SK-N-SH (cell line): Measurements from ENCODE around the gene TRIM9. TPM values are rescaled to one million over a fixed set of nuclear protein-coding genes. Genes with fewer than 3 reads are reported as not detected.

Source experiments
- CTCF ChIA-PET: fragments of 300-600, 350-600 bp; formaldehyde crosslinking; extraction: SDS; loops from one replicate; lab custom pipeline; 2021; lab: Yijun Ruan, JAX
- POLR2A ChIA-PET: fragments of 350-600 bp; sonication (Branson Sonifier 250); formaldehyde crosslinking; extraction: SDS; loops from one replicate; lab custom pipeline; 2020; ENCODE audit warnings: antibody characterized with exemption, inconsistent platforms; lab: Yijun Ruan, JAX
- DNase-seq: peaks from one replicate; pipeline ENCODE4 v3.0.0; 2012
- H2AFZ ChIP-seq: fragments of 200-600 bp; sonication (generic); 2 replicates; pipeline ENCODE4 v1.8.1; 2016; ENCODE audit warnings: antibody characterized with exemption, mild to moderate bottlenecking, low read depth
- H3F3A ChIP-seq: fragments of 200-600 bp; sonication (generic); replicated peaks from 2 replicates; pipeline ENCODE3; 2016; ENCODE audit warnings: antibody characterized with exemption, mild to moderate bottlenecking; ENCODE audit not compliant: insufficient read depth
- H3K27ac ChIP-seq, 2 experiments: fragments of 200-500 bp in 1 of 2; fragments of 200-600 bp in 1 of 2; sonication (Bioruptor generic) in 1 of 2; sonication (generic), shearing (Covaris generic) in 1 of 2; 2 replicates each; pipeline versions ENCODE4 v1.5.1 to v1.6.1; 2014 to 2016; ENCODE audit warnings: low read depth in 2 of 2, inconsistent platforms in 1 of 2, low read length in 1 of 2, mild to moderate bottlenecking in 1 of 2, mixed read lengths in 1 of 2
- H3K27me3 ChIP-seq: fragments of 200-600 bp; sonication (generic), shearing (Covaris generic); 2 replicates; pipeline ENCODE4 v1.6.1; 2016; ENCODE audit warnings: mixed run types; ENCODE audit not compliant: insufficient read depth
- H3K36me3 ChIP-seq, 2 experiments: fragments of 200-500 bp in 1 of 2; fragments of 200-600 bp in 1 of 2; sonication (Bioruptor generic) in 1 of 2; sonication (generic) in 1 of 2; replicated peaks in 1 of 2; 2 replicates each; pipeline versions ENCODE3 to v1.5.1; 2014 to 2016; ENCODE audit warnings: low read length in 1 of 2, mild to moderate bottlenecking in 1 of 2; ENCODE audit not compliant: insufficient read depth in 2 of 2, control insufficient read depth in 1 of 2
- H3K4me1 ChIP-seq, 2 experiments: fragments of 200-500 bp in 1 of 2; fragments of 200-600 bp in 1 of 2; sonication (Bioruptor generic) in 1 of 2; sonication (generic), shearing (Covaris generic) in 1 of 2; 2 replicates each; pipeline versions ENCODE4 v1.5.1 to v1.6.1; 2014 to 2016; ENCODE audit warnings: low read depth in 1 of 2, low read length in 1 of 2, mixed run types in 1 of 2; ENCODE audit not compliant: insufficient read depth in 2 of 2, control insufficient read depth in 1 of 2
- H3K4me2 ChIP-seq: fragments of 200-600 bp; sonication (generic), shearing (Covaris generic); 2 replicates; pipeline ENCODE4 v1.6.1; 2017; ENCODE audit warnings: mixed run types
- H3K4me3 ChIP-seq, 2 experiments: fragments of 200-500 bp in 1 of 2; fragments of 200-600 bp in 1 of 2; sonication (Bioruptor generic) in 1 of 2; sonication (generic), shearing (Covaris generic) in 1 of 2; 2 replicates each; pipeline versions ENCODE4 v1.5.1 to v1.8.1; 2014 to 2016; ENCODE audit warnings: low read depth in 2 of 2, inconsistent platforms in 1 of 2, low read length in 1 of 2, mild to moderate bottlenecking in 1 of 2, mixed read lengths in 1 of 2, moderate library complexity in 1 of 2
- H3K79me2 ChIP-seq: fragments of 200-600 bp; sonication (generic); 2 replicates; pipeline ENCODE4 v1.8.1; 2017; ENCODE audit warnings: mild to moderate bottlenecking; ENCODE audit not compliant: insufficient read depth
- H3K9ac ChIP-seq: fragments of 200-600 bp; sonication (generic); 2 replicates; pipeline ENCODE4 v1.6.1; 2017; ENCODE audit warnings: mixed run types
- H3K9me2 ChIP-seq: fragments of 200-600 bp; sonication (generic); 2 replicates; pipeline ENCODE4 v1.6.1; 2017; ENCODE audit warnings: mixed run types
- H3K9me3 ChIP-seq: fragments of 200-600 bp; sonication (generic); 2 replicates; pipeline ENCODE4 v1.6.1; 2017; ENCODE audit warnings: mixed run types, mild to moderate bottlenecking, moderate library complexity
- H4K20me1 ChIP-seq: fragments of 200-600 bp; sonication (generic); 2 replicates; pipeline ENCODE4 v1.6.1; 2017; ENCODE audit warnings: mild to moderate bottlenecking, mixed run types; ENCODE audit not compliant: insufficient read depth
- ELF1 ChIP-seq: IDR thresholded peaks from 2 replicates; pipeline ENCODE4 v1.4.0; 2012
- FOXJ3 ChIP-seq: sonication (generic); formaldehyde crosslinking; IDR thresholded peaks from 2 replicates; pipeline ENCODE4 v1.5.1; 2020; ENCODE audit warnings: mild to moderate bottlenecking, missing genetic modification reagents
- FOXM1 ChIP-seq: IDR thresholded peaks from 2 replicates; pipeline ENCODE4 v1.4.0; 2012; ENCODE audit warnings: low read depth, mild to moderate bottlenecking
- GABPA ChIP-seq: IDR thresholded peaks from 2 replicates; pipeline ENCODE4 v1.4.0; 2012; ENCODE audit warnings: low read depth, mild to moderate bottlenecking
- GATA2 ChIP-seq: sonication (generic); formaldehyde crosslinking; IDR thresholded peaks from 2 replicates; pipeline ENCODE4 v1.5.0; 2020; ENCODE audit warnings: mild to moderate bottlenecking, missing genetic modification reagents
- JUND ChIP-seq: IDR thresholded peaks from 2 replicates; pipeline ENCODE4 v1.4.0; 2012
- MAX ChIP-seq: IDR thresholded peaks from 2 replicates; pipeline ENCODE4 v1.4.0; 2012; ENCODE audit warnings: low read depth
- MXI1 ChIP-seq: IDR thresholded peaks from 2 replicates; pipeline ENCODE4 v1.6.1; 2012; ENCODE audit warnings: mild to moderate bottlenecking, low read depth, low read length, improper control_type of control experiment
- NFIC ChIP-seq: IDR thresholded peaks from 2 replicates; pipeline ENCODE4 v1.4.0; 2012; ENCODE audit warnings: borderline replicate concordance
- NRF1 ChIP-seq: IDR thresholded peaks from 2 replicates; pipeline ENCODE4 v1.6.1; 2012; ENCODE audit warnings: low read depth, mild to moderate bottlenecking, low read length
- PBX3 ChIP-seq: IDR thresholded peaks from 2 replicates; pipeline ENCODE4; 2012
- POLR2AphosphoS5 ChIP-seq: IDR thresholded peaks from 2 replicates; pipeline ENCODE4 v1.6.1; 2012; ENCODE audit warnings: low read depth, low read length
- RAD21 ChIP-seq: IDR thresholded peaks from 2 replicates; pipeline ENCODE4 v1.6.1; 2012; ENCODE audit warnings: mild to moderate bottlenecking, low read length
- RCOR1 ChIP-seq: fragments of 150-350 bp; IDR thresholded peaks from 2 replicates; pipeline ENCODE4 v1.6.1; 2017; ENCODE audit warnings: antibody characterized with exemption, low read length
- REST ChIP-seq: IDR thresholded peaks from 2 replicates; pipeline ENCODE4 v1.6.1; 2012; ENCODE audit warnings: mild to moderate bottlenecking, low read depth, low read length, moderate library complexity
- RFX5 ChIP-seq: IDR thresholded peaks from 2 replicates; pipeline ENCODE4 v1.6.1; 2012; ENCODE audit warnings: mild to moderate bottlenecking, improper control_type of control experiment, low read length
- RXRA ChIP-seq: IDR thresholded peaks from 2 replicates; pipeline ENCODE4 v1.4.0; 2012; ENCODE audit warnings: low read depth, mild to moderate bottlenecking, borderline replicate concordance
- SMC3 ChIP-seq: IDR thresholded peaks from 2 replicates; pipeline ENCODE4 v1.6.1; 2012; ENCODE audit warnings: low read depth, low read length, improper control_type of control experiment
- TAF1 ChIP-seq: IDR thresholded peaks from 2 replicates; pipeline ENCODE4 v1.6.1; 2012; ENCODE audit warnings: low read depth, mild to moderate bottlenecking, low read length, moderate library complexity, borderline replicate concordance
- TCF12 ChIP-seq: IDR thresholded peaks from 2 replicates; pipeline ENCODE4 v1.4.0; 2012
- TEAD4 ChIP-seq: IDR thresholded peaks from 2 replicates; pipeline ENCODE4 v1.4.0; 2012; ENCODE audit warnings: mild to moderate bottlenecking, borderline replicate concordance; ENCODE audit not compliant: insufficient read depth
- USF2 ChIP-seq: fragments of 150-350 bp; IDR thresholded peaks from 2 replicates; pipeline ENCODE4 v1.6.1; 2017; ENCODE audit warnings: antibody characterized with exemption, low read length, low read depth, borderline replicate concordance
- YY1 ChIP-seq: IDR thresholded peaks from 2 replicates; pipeline ENCODE4 v1.4.0; 2012; ENCODE audit warnings: low read depth, mild to moderate bottlenecking
- ZBTB33 ChIP-seq: IDR thresholded peaks from 2 replicates; pipeline ENCODE4 v1.4.0; 2012; ENCODE audit warnings: low read depth, borderline replicate concordance
- WGBS: methylation state at CpG from one replicate; pipeline ENCODE4 v1.1.6; 2017; ENCODE audit warnings: low lambda C conversion rate; 5-methylcytosine and 5-hydroxymethylcytosine counted together
- polyA plus RNA-seq, 3 experiments: library from polyadenylated mRNA; depleted of rRNA; stranded (reverse); fragments of >200 nt; gene quantifications; 2 replicates each; pipeline ENCODE4 v1.2.3, GENCODE V29; 2012

TRIM9 gene
- polyA plus RNA-seq (2012; rRNA removed), result 3.9 and 4.2 TPM in 2 replicates
- polyA plus RNA-seq (2012; cell fraction: cytosol; rRNA removed), result 1.8 and 2.2 TPM in 2 replicates
- 30.3 and 32.9 TPM in 2 replicates for polyA plus RNA-seq (2012; cell fraction: nucleus; rRNA removed)

DNA sequence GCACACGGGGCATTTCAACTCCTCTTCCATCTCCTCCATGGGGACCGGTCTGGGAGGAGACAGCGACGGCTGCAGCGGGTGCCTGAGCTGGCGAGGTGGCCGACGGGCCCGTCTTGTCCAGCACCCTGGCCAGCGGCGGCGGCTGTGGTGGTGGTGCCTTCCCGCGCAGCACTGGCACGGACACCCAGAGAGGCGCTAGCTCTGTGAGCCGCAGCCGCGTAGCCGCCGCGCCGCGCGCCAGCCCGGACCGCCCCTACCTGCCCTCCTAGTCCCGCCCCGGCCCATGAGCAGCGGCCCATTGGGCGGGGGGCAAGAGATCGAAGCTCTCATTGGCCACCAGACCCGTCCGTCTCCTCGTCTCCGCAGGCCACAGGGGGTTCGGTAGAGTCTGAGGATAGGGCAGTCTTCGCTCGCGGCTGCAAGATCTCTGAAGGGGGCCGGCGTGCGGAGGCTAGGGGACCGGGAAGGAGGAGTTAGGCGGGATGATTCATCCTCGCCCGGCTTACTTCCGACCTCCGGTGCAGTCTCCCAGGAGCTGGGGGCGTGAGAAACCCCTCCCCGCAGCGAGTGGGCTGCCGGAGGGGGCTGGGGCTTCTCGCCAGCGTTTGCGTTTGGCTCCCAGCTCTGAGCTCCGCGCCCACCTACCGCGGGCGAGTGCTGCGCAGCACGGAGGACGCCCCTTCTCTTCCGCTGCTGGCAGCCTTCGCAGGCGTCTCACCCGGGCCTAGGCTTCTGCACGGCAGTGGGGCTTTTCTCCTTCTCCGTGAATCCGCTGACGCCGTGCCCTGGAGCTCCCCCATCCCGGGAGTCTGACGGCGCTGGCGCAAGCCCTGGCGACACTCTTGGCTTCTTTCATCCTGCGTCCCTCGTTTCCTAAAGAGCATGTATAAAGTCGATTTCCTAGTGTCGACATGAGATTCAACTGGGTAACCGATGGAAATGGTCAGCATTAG, at the start of gene TRIM9:
TRIM9 (minus strand) TSS at position 205 of the 953 bp plus-strand sequence; CDS start at position 39, 166 bp downstream.
- peak within 1 kb of the TSS; percentile 71 for H3K9ac ChIP-seq
- no peaks in the 10 kb centered on the region for H3K36me3 ChIP-seq
- peaks cover 6 to 20% of the 10 kb centered on the region in 2 experiments; a peak in 3 of 4 replicates for H3K4me1 ChIP-seq
- no peaks in the 10 kb centered on the region for H3K9me2 ChIP-seq
- H3K9me3 ChIP-seq, result no peaks in the 10 kb centered on the region
- H3K79me2 ChIP-seq, result no peaks in the 10 kb centered on the region
- no peaks in the 10 kb centered on the region for H3K27me3 ChIP-seq
- peak within 1 kb of the TSS; percentile 60 to 82 for H3K4me3 ChIP-seq
- peak; percentile 100 for DNase-seq
- POLR2A ChIA-PET, result interaction anchor here (0.6 to 2.0 kb wide), 12 partner anchors 9 to 266 kb away, joined by 3 to 10 read pairs (median 4); partner anchors contain the start of gene TMX1
- H3K4me2 ChIP-seq, result peak within 1 kb of the TSS; percentile 97
- peak within 1 kb of the TSS; percentile 83 for H2AFZ ChIP-seq
- under 1% methylated on average over 31 of the region's 83 CpGs for WGBS
- no peaks in the 10 kb centered on the region for H4K20me1 ChIP-seq
- peaks cover 11% of the 10 kb centered on the region for H3F3A ChIP-seq
- CTCF ChIA-PET, result interaction anchor here (0.6 to 2.3 kb wide), 19 partner anchors 9 to 684 kb away, joined by 3 to 17 read pairs (median 4); no protein-coding TSS in a partner anchor
- H3K27ac ChIP-seq, result peak within 1 kb of the TSS; percentile 90 to 92
- TF ChIP-seq USF2 (no peak), TAF1 (peak; percentile 66; the same call in 1 of the 2 replicates), RAD21 (0 out of 2 replicates have a peak, but pooled peaks have one; percentile 2), ZBTB33 (no peak), TEAD4 (0 out of 2 replicates have a peak, but pooled peaks have one; percentile 29), GATA2 (no peak), SMC3 (no peak; the same call in 1 of the 2 replicates), FOXM1 (no peak), NFIC (no peak; the same call in 1 of the 2 replicates), FOXJ3 (CRISPR knock-in tag) (no peak), POLR2AphosphoS5 (peak; percentile 65), GABPA (0 out of 2 replicates have a peak, but pooled peaks have one; percentile 24), RXRA (no peak), RCOR1 (no peak), MXI1 (no peak; the same call in 1 of the 2 replicates), PBX3 (peak; percentile 99), JUND (peak; percentile 35; the same call in 1 of the 2 replicates), REST (peak; percentile 97), YY1 (no peak), NRF1 (peak; percentile 20; the same call in 1 of the 2 replicates), TCF12 (no peak; the same call in 1 of the 2 replicates), MAX (peak; percentile 59; the same call in 1 of the 2 replicates), RFX5 (no peak), ELF1 (peak; percentile 51; the same call in 1 of the 2 replicates)
